Esophagus muscularis mucosa (tissue), 4 donors: Measurements from ENCODE around the gene PRPSAP1. TPM values are rescaled to one million over a fixed set of nuclear protein-coding genes. Genes with fewer than 3 reads are reported as not detected.
A peak's percentile ranks its signal among the peaks of the same experiment; 100 is the strongest.

Source experiments
- DNase-seq: peaks from one replicate; pipeline ENCODE4 v3.0.0-alpha.2; 2017; ENCODE audit errors: extremely low spot score
- H3K27ac ChIP-seq, 4 donors: fragments of 200-600 bp; sonication (generic); replicated peaks in 1 of 4; 1 replicate in 3 of 4; 2 replicates in 1 of 4; pipeline ENCODE4 v1.5.1; 2016 to 2019; ENCODE audit warnings: mild to moderate bottlenecking in 1 of 4
- H3K27me3 ChIP-seq, 4 donors: fragments of 200-600 bp; sonication (generic); one replicate each; pipeline versions ENCODE4 v1.5.1 to v1.6.0; 2016 to 2019
- H3K36me3 ChIP-seq, 4 donors: fragments of 200-600 bp; sonication (generic); one replicate each; pipeline ENCODE4 v1.5.1; 2016 to 2019
- H3K4me1 ChIP-seq, 4 donors: fragments of 200-600 bp; sonication (generic); one replicate each; pipeline ENCODE4 v1.5.1; 2016 to 2019
- H3K4me3 ChIP-seq, 4 donors: fragments of 200-600 bp; sonication (generic); 1 replicate in 2 of 4; 2 replicates in 2 of 4; pipeline ENCODE4 v1.5.1; 2016 to 2019; ENCODE audit warnings: mild to moderate bottlenecking in 4 of 4, moderate library complexity in 1 of 4
- H3K9me3 ChIP-seq, 4 donors: fragments of 200-600 bp; sonication (generic); 1 replicate in 3 of 4; 2 replicates in 1 of 4; pipeline ENCODE4 v1.5.1; 2016 to 2019
- CTCF ChIP-seq, 3 experiments: fragments of 200-600 bp in 2 of 3; fragments of 450-650 bp in 1 of 3; sonication (generic) in 2 of 3; IDR thresholded peaks; one replicate each; pipeline ENCODE4 v1.5.1; 2017 to 2019; ENCODE audit warnings: antibody characterized with exemption in 3 of 3, mild to moderate bottlenecking in 2 of 3, moderate library complexity in 1 of 3
- EP300 ChIP-seq: sonication (generic); formaldehyde crosslinking; IDR thresholded peaks from one replicate; pipeline ENCODE4 v1.6.1; 2017; ENCODE audit warnings: antibody characterized with exemption
- POLR2A ChIP-seq: fragments of 450-650 bp; IDR thresholded peaks from one replicate; pipeline ENCODE4 v1.6.1; 2017; ENCODE audit warnings: antibody characterized with exemption, moderate library complexity, mild to moderate bottlenecking, low read depth
- POLR2AphosphoS5 ChIP-seq, 2 donors: sonication (generic); formaldehyde crosslinking; IDR thresholded peaks; one replicate each; pipeline ENCODE4 v1.6.1; 2017; ENCODE audit warnings: antibody characterized with exemption in 2 of 2
- WGBS: methylation state at CpG from one replicate; pipeline ENCODE4 v1.1.5; 2018; 5-methylcytosine and 5-hydroxymethylcytosine counted together
- intact Hi-C: fragments of 100-400 bp; cut with DNase I; formaldehyde crosslinking; loops from one replicate; pipeline ENCODE4 v1.15.1; 2023
- total RNA-seq, 4 donors: library from RNA; depleted of rRNA; stranded (reverse); fragments of >200 nt; gene quantifications; one replicate each; pipeline versions ENCODE4 v1.1.0 to v1.2.1, GENCODE V29; 2016

The PRPSAP1 gene
- total RNA-seq, 4 donors from 2014 or later = 37.3 to 71.4 (median 50.4) TPM

- WGBS = 89% methylated on average over 11 of the region's 11 CpGs
- H3K27ac ChIP-seq = no peak overlapping the region
- H3K36me3 ChIP-seq = peaks cover 0 to 26% (median 2%) of the 10 kb centered on the region in 4 donors
- peaks cover 21 to 47% (median 39%) of the 10 kb centered on the region in 4 donors for H3K4me1 ChIP-seq
- intact Hi-C loops = loop anchor here (5.0 kb wide), 1 partner anchor 94 kb away; no protein-coding TSS in a partner anchor
- H3K4me3 ChIP-seq = no peak overlapping the region
- H3K27me3 ChIP-seq = no peaks in the 10 kb centered on the region
- TF ChIP-seq POLR2A (no peak), CTCF (IDR thresholded peaks at IDR 0.05) (no peak), POLR2AphosphoS5 (IDR thresholded peaks at IDR 0.05) (no peak), EP300 (no peak)
- DNase-seq = no peak
- H3K9me3 ChIP-seq = no peaks in the 10 kb centered on the region
These were observed 77.7 kb downstream of the PRPSAP1 start for GRCh38 chr17:76276069-76276431.

- Histone ChIP-seq H3K27ac (no peak overlapping the region), H3K4me1 (peaks cover 26 to 53% (median 44%) of the 10 kb centered on the region in 4 donors), H3K4me3 (no peak overlapping the region), H3K36me3 (peaks cover 0 to 29% (median 8%) of the 10 kb centered on the region in 4 donors), H3K9me3 (no peaks in the 10 kb centered on the region), H3K27me3 (no peaks in the 10 kb centered on the region)
- WGBS = 90% methylated on average over 16 of the region's 22 CpGs
- intact Hi-C loops = loop anchor here (5.0 kb wide), 1 partner anchor 93 kb away; no protein-coding TSS in a partner anchor
- TF ChIP-seq POLR2A (no peak), POLR2AphosphoS5 (IDR thresholded peaks at IDR 0.05) (no peak), EP300 (no peak), CTCF (IDR thresholded peaks at IDR 0.05) (no peak)
- DNase-seq = no peak
These were observed 78.2 kb downstream of the PRPSAP1 start for GRCh38 chr17:76275382-76276068.

- no peaks in the 10 kb centered on the region for H3K27me3 ChIP-seq
- no peak overlapping the region for H3K4me3 ChIP-seq
- no peaks in the 10 kb centered on the region for H3K9me3 ChIP-seq
- intact Hi-C loops = loop anchor here (5.0 kb wide), 1 partner anchor 37 kb away; no protein-coding TSS in a partner anchor
- WGBS = 66% methylated on average over 19 of the region's 21 CpGs
- H3K27ac ChIP-seq = peak overlapping the region in 2 of 4 donors; percentile 19 to 26
- no peak for TF ChIP-seq CTCF (IDR thresholded peaks at IDR 0.05)
- no peak for TF ChIP-seq POLR2A
- no peak for TF ChIP-seq POLR2AphosphoS5 (IDR thresholded peaks at IDR 0.05)
- no peak for TF ChIP-seq EP300
- no peak for DNase-seq
- peaks cover 0 to 34% (median 18%) of the 10 kb centered on the region in 4 donors for H3K36me3 ChIP-seq
- H3K4me1 ChIP-seq = peaks cover 35 to 58% (median 47%) of the 10 kb centered on the region in 4 donors
These were observed 79.4 kb downstream of the PRPSAP1 start for GRCh38 chr17:76274112-76274956.

- Histone ChIP-seq H3K4me1 (peaks cover 39 to 58% (median 51%) of the 10 kb centered on the region in 4 donors), H3K9me3 (no peaks in the 10 kb centered on the region), H3K27me3 (no peaks in the 10 kb centered on the region), H3K36me3 (peaks cover 0 to 40% (median 23%) of the 10 kb centered on the region in 4 donors), H3K27ac (no peak overlapping the region), H3K4me3 (no peak overlapping the region)
- no peak for DNase-seq
- intact Hi-C loops = loop anchor here (5.0 kb wide), 1 partner anchor 36 kb away; no protein-coding TSS in a partner anchor
- WGBS = 41% methylated on average over 4 of the region's 26 CpGs
- TF ChIP-seq EP300 (no peak), POLR2AphosphoS5 (IDR thresholded peaks at IDR 0.05) (no peak), POLR2A (no peak), CTCF (IDR thresholded peaks at IDR 0.05) (no peak)
These were observed 80.1 kb downstream of the PRPSAP1 start for GRCh38 chr17:76273445-76274111.
